H1 (cell line): Measurements from ENCODE around the gene KCNA2. TPM values are rescaled to one million over a fixed set of nuclear protein-coding genes. Genes with fewer than 3 reads are reported as not detected.

Experiments
- CTCF ChIA-PET: fragments of 300-600 bp; sonication (Branson Sonifier 250); formaldehyde crosslinking; loops from one replicate; lab custom pipeline; 2021; ENCODE audit not compliant: partially characterized antibody; lab: Charles Lee
- POLR2A ChIA-PET: fragments of 300-600 bp; sonication (Branson Sonifier 250); formaldehyde crosslinking; loops from one replicate; lab custom pipeline; 2021; ENCODE audit warnings: inconsistent platforms; ENCODE audit not compliant: partially characterized antibody; lab: Charles Lee
- DNase-seq, 2 experiments: peaks; one replicate each; pipeline versions ENCODE4 v3.0.0 to v3.0.0-alpha.2; 2010 to 2022; ENCODE audit warnings: low spot score in 2 of 2, low read depth in 1 of 2, mixed read lengths in 1 of 2
- FAIRE-seq: peaks from 2 replicates; lab custom pipeline; 2011; peaks lifted over from hg19 to GRCh38; lab: Jason Lieb, UNC
- H2AFZ ChIP-seq: 2 replicates; pipeline ENCODE4 v1.8.1; 2012; ENCODE audit warnings: low read length, inconsistent platforms
- H2AK5ac ChIP-seq: 2 replicates; pipeline ENCODE4 v1.6.1; 2013; ENCODE audit warnings: low read depth, low read length
- H2BK120ac ChIP-seq: replicated peaks from 2 replicates; pipeline ENCODE3; 2013; ENCODE audit warnings: low read depth, low read length, inconsistent platforms
- H2BK12ac ChIP-seq: 2 replicates; pipeline ENCODE4 v1.6.1; 2013; ENCODE audit warnings: low read depth, low read length
- H2BK15ac ChIP-seq: 2 replicates; pipeline ENCODE4 v1.6.1; 2013; ENCODE audit warnings: low read length
- H2BK20ac ChIP-seq: 2 replicates; pipeline ENCODE4 v1.6.1; 2013; ENCODE audit warnings: low read length
- H2BK5ac ChIP-seq: 2 replicates; pipeline ENCODE4 v1.6.1; 2013; ENCODE audit warnings: low read depth, low read length
- H3K14ac ChIP-seq: 2 replicates; pipeline ENCODE4 v1.6.1; 2013; ENCODE audit warnings: inconsistent platforms; ENCODE audit not compliant: insufficient read length
- H3K18ac ChIP-seq: 2 replicates; pipeline ENCODE4 v1.6.1; 2013; ENCODE audit warnings: low read length; ENCODE audit errors: extremely low read depth
- H3K23ac ChIP-seq: 2 replicates; pipeline ENCODE4 v1.6.1; 2013; ENCODE audit warnings: inconsistent platforms; ENCODE audit not compliant: insufficient read length
- H3K23me2 ChIP-seq: 2 replicates; pipeline ENCODE4 v1.6.1; 2013; ENCODE audit warnings: low read depth, low read length
- H3K27ac ChIP-seq: 2 replicates; pipeline ENCODE4 v1.6.1; 2011; ENCODE audit warnings: low read depth, low read length, inconsistent platforms
- H3K27me3 ChIP-seq, 4 experiments: replicated peaks in 1 of 4; 1 replicate in 1 of 4; 2 replicates in 3 of 4; pipeline versions ENCODE4 v1.6.1 to v1.8.1; 2011 to 2013; ENCODE audit warnings: low read length in 3 of 4, mild to moderate bottlenecking in 3 of 4, inconsistent platforms in 2 of 4, mixed read lengths in 2 of 4, moderate library complexity in 1 of 4; ENCODE audit not compliant: control insufficient read depth in 3 of 4, insufficient read depth in 3 of 4; ENCODE audit errors: extremely low read depth in 1 of 4
- H3K36me3 ChIP-seq, 4 experiments: 2 replicates each; pipeline versions ENCODE4 v1.6.1 to v1.8.1; 2011 to 2013; ENCODE audit warnings: mild to moderate bottlenecking in 4 of 4, low read length in 3 of 4, moderate library complexity in 2 of 4, control low read depth in 1 of 4, inconsistent platforms in 1 of 4; ENCODE audit not compliant: insufficient read depth in 4 of 4, control insufficient read depth in 2 of 4
- H3K4ac ChIP-seq: replicated peaks from 2 replicates; pipeline ENCODE3; 2013; ENCODE audit warnings: low read length, low read depth, mixed read lengths, inconsistent platforms; ENCODE audit not compliant: insufficient read length
- H3K4me1 ChIP-seq, 4 experiments: replicated peaks in 1 of 4; 1 replicate in 1 of 4; 2 replicates in 3 of 4; pipeline versions ENCODE4 v1.6.1 to v1.8.1; 2011 to 2013; ENCODE audit warnings: low read length in 3 of 4, inconsistent platforms in 2 of 4, mixed read lengths in 1 of 4; ENCODE audit not compliant: insufficient read depth in 4 of 4, control insufficient read depth in 3 of 4
- H3K4me2 ChIP-seq, 2 experiments: 2 replicates each; pipeline versions ENCODE4 v1.6.1 to v1.8.1; 2011 to 2013; ENCODE audit warnings: low read depth in 2 of 2, low read length in 2 of 2, control low read depth in 1 of 2, inconsistent platforms in 1 of 2, mild to moderate bottlenecking in 1 of 2; ENCODE audit not compliant: insufficient read depth in 1 of 2
- H3K4me3 ChIP-seq, 4 experiments: fragments of 200-600, 300-600 bp in 1 of 4; sonication (generic), shearing (Covaris generic), sonication (Bioruptor Twin) in 1 of 4; 2 replicates each; pipeline versions ENCODE4 v1.5.1 to v1.8.1; 2011 to 2016; ENCODE audit warnings: low read length in 4 of 4, low read depth in 3 of 4, control low read depth in 2 of 4, inconsistent platforms in 2 of 4, mild to moderate bottlenecking in 2 of 4, mixed read lengths in 1 of 4, moderate library complexity in 1 of 4; ENCODE audit not compliant: insufficient read depth in 2 of 4; ENCODE audit errors: extremely low read depth in 1 of 4
- H3K56ac ChIP-seq: replicated peaks from 2 replicates; pipeline ENCODE3; 2013; ENCODE audit warnings: low read depth, mild to moderate bottlenecking, mixed read lengths, low read length, inconsistent platforms; ENCODE audit not compliant: insufficient read length
- H3K79me1 ChIP-seq: 2 replicates; pipeline ENCODE4 v1.6.1; 2013; ENCODE audit warnings: low read depth, low read length, control low read depth
- H3K79me2 ChIP-seq, 2 experiments: 2 replicates each; pipeline versions ENCODE4 v1.6.1 to v1.8.1; 2012 to 2013; ENCODE audit warnings: low read length in 2 of 2, mild to moderate bottlenecking in 2 of 2, inconsistent platforms in 1 of 2; ENCODE audit not compliant: insufficient read depth in 2 of 2, control insufficient read depth in 1 of 2
- H3K9ac ChIP-seq, 4 experiments: replicated peaks in 1 of 4; 1 replicate in 1 of 4; 2 replicates in 3 of 4; pipeline versions ENCODE4 v1.6.1 to v1.8.1; 2011 to 2013; ENCODE audit warnings: low read depth in 3 of 4, low read length in 3 of 4, control low read depth in 2 of 4, mild to moderate bottlenecking in 2 of 4, moderate library complexity in 2 of 4, inconsistent platforms in 1 of 4; ENCODE audit errors: extremely low read depth in 1 of 4
- H3K9me3 ChIP-seq, 2 experiments: 2 replicates each; pipeline versions ENCODE4 v1.6.1 to v1.8.1; 2012 to 2013; ENCODE audit warnings: mild to moderate bottlenecking in 2 of 2, moderate library complexity in 2 of 2, control low read depth in 1 of 2, inconsistent platforms in 1 of 2, low read depth in 1 of 2, low read length in 1 of 2, mixed read lengths in 1 of 2; ENCODE audit not compliant: insufficient read depth in 2 of 2
- H4K20me1 ChIP-seq, 2 experiments: replicated peaks in 1 of 2; 2 replicates each; pipeline versions ENCODE3 to v1.8.1; 2011 to 2013; ENCODE audit warnings: inconsistent platforms in 2 of 2, low read length in 2 of 2, mild to moderate bottlenecking in 1 of 2; ENCODE audit not compliant: insufficient read depth in 2 of 2, control insufficient read depth in 1 of 2
- H4K5ac ChIP-seq: 2 replicates; pipeline ENCODE4 v1.6.1; 2013; ENCODE audit warnings: low read length, low read depth, mixed read lengths, inconsistent platforms; ENCODE audit not compliant: insufficient read length
- H4K8ac ChIP-seq: 2 replicates; pipeline ENCODE4 v1.8.0; 2013; ENCODE audit warnings: mild to moderate bottlenecking, moderate library complexity, low read length, inconsistent platforms; ENCODE audit not compliant: insufficient read depth; ENCODE audit errors: extremely low read depth
- H4K91ac ChIP-seq: replicated peaks from 2 replicates; pipeline ENCODE3; 2013; ENCODE audit warnings: low read length, mixed read lengths, inconsistent platforms; ENCODE audit not compliant: insufficient read length
- ASH2L ChIP-seq: fragments of 200-600, 300-600 bp; sonication (generic); IDR thresholded peaks from one replicate; pipeline ENCODE4 v1.7.1; 2017; ENCODE audit warnings: low read length
- CBX5 ChIP-seq: fragments of 300-800, 300-1000 bp; sonication (generic); IDR thresholded peaks from 2 replicates; pipeline ENCODE4 v1.7.1; 2016; ENCODE audit warnings: antibody characterized with exemption, low read length, low read depth
- CBX8 ChIP-seq: fragments of 300-800, 300-1000 bp; sonication (generic); IDR thresholded peaks from 2 replicates; pipeline ENCODE4 v1.7.1; 2016; ENCODE audit warnings: low read depth, low read length, borderline replicate concordance
- EP300 ChIP-seq, 2 experiments: IDR thresholded peaks; 1 replicate in 1 of 2; 2 replicates in 1 of 2; pipeline ENCODE4 v1.6.1; 2011 to 2012; ENCODE audit warnings: low read depth in 2 of 2, low read length in 2 of 2, mild to moderate bottlenecking in 2 of 2, borderline replicate concordance in 1 of 2, inconsistent platforms in 1 of 2, moderate library complexity in 1 of 2
- FOSL1 ChIP-seq: IDR thresholded peaks from 2 replicates; pipeline ENCODE4 v1.6.1; 2011; ENCODE audit warnings: mild to moderate bottlenecking, low read depth, low read length, moderate library complexity; ENCODE audit not compliant: insufficient read depth
- GTF2F1 ChIP-seq: IDR thresholded peaks from 2 replicates; pipeline ENCODE4 v1.6.1; 2012; ENCODE audit warnings: low read depth, low read length, improper control_type of control experiment, borderline replicate concordance
- PHF8 ChIP-seq: fragments of 200-600 bp; sonication (generic); conservative IDR thresholded peaks from 2 replicates; pipeline ENCODE4 v1.7.1; 2012; ENCODE audit warnings: low read depth, mild to moderate bottlenecking, inconsistent platforms, low read length, moderate library complexity
- RNF2 ChIP-seq: fragments of 200-900, 300-1000 bp; sonication (generic); IDR thresholded peaks from 2 replicates; pipeline ENCODE4 v1.7.1; 2016; ENCODE audit warnings: borderline replicate concordance, low read depth, mild to moderate bottlenecking, antibody characterized with exemption, low read length; ENCODE audit not compliant: poor library complexity, severe bottlenecking; ENCODE audit errors: missing control alignments
- SIRT6 ChIP-seq: IDR thresholded peaks from one replicate; pipeline ENCODE4 v1.7.1; 2012; ENCODE audit warnings: low read length, inconsistent platforms
- SIX5 ChIP-seq: IDR thresholded peaks from 2 replicates; pipeline ENCODE4 v1.6.1; 2011; ENCODE audit warnings: mild to moderate bottlenecking, low read depth, low read length
- TAF7 ChIP-seq: optimal IDR thresholded peaks from 2 replicates; pipeline ENCODE3; 2011; ENCODE audit warnings: low read depth, mild to moderate bottlenecking, inconsistent platforms, low read length, moderate library complexity, borderline replicate concordance
- ZNF274 ChIP-seq: IDR thresholded peaks from 2 replicates; pipeline ENCODE4 v1.7.0; 2012; ENCODE audit warnings: low read length, borderline replicate concordance; ENCODE audit errors: extremely low read depth
- WGBS, 2 experiments: shearing (Covaris generic) in 1 of 2; methylation state at CpG; one replicate each; pipeline versions ENCODE4 v1.1.6 to v1.1.7; 2013 to 2015; ENCODE audit warnings: low lambda C conversion rate in 2 of 2, mixed read lengths in 2 of 2, inconsistent platforms in 1 of 2, low coverage in 1 of 2, missing lambda C conversion rate in 1 of 2; ENCODE audit not compliant: insufficient replicate concordance in 2 of 2, insufficient coverage in 1 of 2, insufficient read length in 1 of 2; ENCODE audit errors: extremely low coverage in 1 of 2, missing lambda C conversion rate in 1 of 2; 5-methylcytosine and 5-hydroxymethylcytosine counted together
- polyA plus RNA-seq, 7 experiments: library from polyadenylated mRNA; depleted of rRNA in 3 of 7; stranded (reverse) in 5 of 7; unstranded in 2 of 7; fragments of >200 nt in 5 of 7; fragments of 200-250 nt in 2 of 7; gene quantifications; 1 replicate in 5 of 7; 2 replicates in 1 of 7; 4 replicates in 1 of 7; pipeline versions ENCODE4 v1.2.1 to v1.2.3, GENCODE V29; 2011 to 2013; ENCODE audit warnings: missing spikeins in 2 of 7, mixed read lengths in 2 of 7
- total RNA-seq: library from RNA; stranded (reverse); fragmentation: NEBNext Ultra II Directional; extraction: Animal tissue kit (Norgen Biotek cat#: 25700); gene quantifications from 2 replicates; pipeline ENCODE4 v1.2.1, GENCODE V29; 2021
- TF ChIP-seq, protein P1 (sequence below): IDR thresholded peaks from 2 replicates; pipeline ENCODE4 v1.6.1; 2011; ENCODE audit warnings: low read length, improper control_type of control experiment

The KCNA2 gene
- total and polyA plus RNA-seq, 2 of the 8 experiments (the other 6 are each of a cell fraction or from before 2014, with no cell fraction given) = 0.26 to 0.78 TPM

DNA sequence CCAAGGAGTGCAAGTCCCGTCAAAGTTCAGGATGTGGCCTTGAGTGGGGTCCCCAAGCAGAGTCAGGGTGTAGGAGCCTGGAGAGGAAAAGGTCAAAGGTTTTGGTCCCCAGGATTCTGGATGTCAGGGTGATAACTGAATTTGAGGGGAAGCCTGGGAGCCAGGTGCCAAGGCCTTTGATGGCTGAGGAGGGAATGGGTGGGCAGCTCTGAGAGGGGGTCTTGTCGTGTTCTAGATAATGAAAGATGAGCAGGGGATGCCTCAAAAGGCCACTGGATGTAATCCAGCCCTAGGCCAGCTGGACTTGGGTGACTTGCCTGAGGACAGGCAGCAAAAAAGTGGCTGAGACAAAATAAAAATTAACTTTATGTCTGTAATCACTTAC is 27.5 kb upstream of the KCNA2 start:
- 93% methylated on average over 1 of the region's 2 CpGs; no CpG with 5 or more reads in 1 of the 2 experiments for WGBS, 2 experiments
- TF ChIP-seq EP300 (IDR thresholded peaks at IDR 0.05; ENCODE audit: borderline replicate concordance in 1 of 2, low read depth in 2 of 2, low read length in 2 of 2) = no peak
- no peak for TF ChIP-seq GTF2F1
- TF ChIP-seq ASH2L = no peak
- TF ChIP-seq PHF8 = no peak
- TF ChIP-seq FOSL1 = no peak
- TF ChIP-seq SIRT6 = no peak
- TF ChIP-seq TAF7 = no peak
- no peak for TF ChIP-seq SIX5
- TF ChIP-seq ZNF274 = no peak
- no peak for TF ChIP-seq CBX5
- no peak for TF ChIP-seq CBX8
- TF ChIP-seq, protein P1, sequence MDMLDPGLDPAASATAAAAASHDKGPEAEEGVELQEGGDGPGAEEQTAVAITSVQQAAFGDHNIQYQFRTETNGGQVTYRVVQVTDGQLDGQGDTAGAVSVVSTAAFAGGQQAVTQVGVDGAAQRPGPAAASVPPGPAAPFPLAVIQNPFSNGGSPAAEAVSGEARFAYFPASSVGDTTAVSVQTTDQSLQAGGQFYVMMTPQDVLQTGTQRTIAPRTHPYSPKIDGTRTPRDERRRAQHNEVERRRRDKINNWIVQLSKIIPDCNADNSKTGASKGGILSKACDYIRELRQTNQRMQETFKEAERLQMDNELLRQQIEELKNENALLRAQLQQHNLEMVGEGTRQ = no peak
- no peak for TF ChIP-seq RNF2

More for the DNA sequence above, 27.5 kb upstream of the KCNA2 start:
- no peak overlapping the region for H3K18ac ChIP-seq
- no peak overlapping the region for H3K9ac ChIP-seq
- no peaks in the 10 kb centered on the region for H3K79me1 ChIP-seq
- no peak overlapping the region for H3K4me3 ChIP-seq
- no peak overlapping the region for H4K8ac ChIP-seq
- no peaks in the 10 kb centered on the region for H3K79me2 ChIP-seq
- no peak overlapping the region for H2BK120ac ChIP-seq
- H2AFZ ChIP-seq = no peak overlapping the region
- no peak overlapping the region for H2BK5ac ChIP-seq
- no peaks in the 10 kb centered on the region for H3K9me3 ChIP-seq
- H4K91ac ChIP-seq = no peak overlapping the region
- H4K5ac ChIP-seq = no peak overlapping the region
- no peak overlapping the region for H3K23ac ChIP-seq
- peaks cover 0 to 8% (median 0%) of the 10 kb centered on the region in 4 experiments; a peak in 1 of 7 replicates for H3K27me3 ChIP-seq
- no peak overlapping the region for H3K56ac ChIP-seq
- H2BK15ac ChIP-seq = no peak overlapping the region
- no peaks in the 10 kb centered on the region for H3K4me1 ChIP-seq
- H3K4me2 ChIP-seq = no peak overlapping the region
- no peaks in the 10 kb centered on the region for H3K23me2 ChIP-seq
- no peak overlapping the region for H2BK20ac ChIP-seq
- no peak for FAIRE-seq
- no peak overlapping the region for H2BK12ac ChIP-seq
- no peak for DNase-seq
- no peak overlapping the region for H3K27ac ChIP-seq
- no peaks in the 10 kb centered on the region for H3K36me3 ChIP-seq
- CTCF ChIA-PET = interaction anchor here (1.8 to 6.3 kb wide), 3 partner anchors 78 to 148 kb away, joined by 7 to 86 read pairs (median 63); no protein-coding TSS in a partner anchor
- no peaks in the 10 kb centered on the region for H4K20me1 ChIP-seq
- H3K14ac ChIP-seq = no peak overlapping the region
- H2AK5ac ChIP-seq = no peak overlapping the region
- no peak overlapping the region for H3K4ac ChIP-seq
- POLR2A ChIA-PET = no interaction called here
